ENCODE measurements around the gene FILIP1L. TPM values are rescaled to one million over a fixed set of nuclear protein-coding genes. Genes with fewer than 3 reads are reported as not detected.

Gene FILIP1L
- total RNA-seq, 1 experiment from 2014 or later, result 0.17 TPM

DNA sequence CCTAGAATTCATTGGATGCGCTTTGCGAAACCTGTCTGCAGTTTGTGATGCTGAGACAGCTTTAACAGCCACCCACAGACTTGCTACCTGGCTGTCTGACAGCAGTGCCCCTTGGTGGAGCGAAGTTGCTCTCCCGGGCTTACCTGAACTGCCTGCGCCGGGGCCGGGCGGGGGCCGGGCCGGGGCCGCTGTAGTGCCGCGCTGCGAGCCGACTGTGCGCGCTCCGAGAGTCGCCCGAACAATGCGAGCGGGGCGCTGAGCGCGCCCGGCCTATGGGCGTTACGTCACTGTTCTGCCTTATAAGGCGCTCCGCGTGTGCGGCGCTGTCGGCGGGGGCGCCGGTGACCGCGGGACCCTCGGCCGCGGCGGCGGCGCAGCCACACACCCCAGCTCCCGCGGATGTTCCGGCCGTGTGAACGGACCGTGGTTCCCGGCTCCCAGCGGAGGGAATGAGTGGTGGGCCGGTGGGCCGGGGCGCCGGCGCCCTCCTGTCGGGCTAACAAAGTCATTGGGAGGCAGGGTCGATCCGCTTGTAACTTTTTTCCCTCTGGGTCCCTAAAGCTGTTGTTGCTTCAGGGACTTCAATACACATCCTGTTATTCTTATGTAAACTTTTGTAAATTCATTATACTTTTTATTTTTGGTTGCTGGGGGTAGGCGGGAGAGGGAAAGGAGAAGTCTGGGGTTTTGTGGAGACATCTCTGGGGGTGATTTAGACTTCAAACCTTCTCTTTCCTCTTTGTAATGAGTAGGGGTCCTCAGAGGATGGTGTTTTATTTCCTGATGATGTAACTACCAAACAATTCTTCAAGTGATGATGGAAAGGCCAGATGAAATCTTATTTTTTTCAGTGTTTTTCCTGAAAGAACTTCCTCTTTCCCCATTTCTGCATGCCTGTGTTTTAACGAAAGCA, 238.1 kb downstream of the FILIP1L start (continued):
- TF ChIP-seq, protein P1, sequence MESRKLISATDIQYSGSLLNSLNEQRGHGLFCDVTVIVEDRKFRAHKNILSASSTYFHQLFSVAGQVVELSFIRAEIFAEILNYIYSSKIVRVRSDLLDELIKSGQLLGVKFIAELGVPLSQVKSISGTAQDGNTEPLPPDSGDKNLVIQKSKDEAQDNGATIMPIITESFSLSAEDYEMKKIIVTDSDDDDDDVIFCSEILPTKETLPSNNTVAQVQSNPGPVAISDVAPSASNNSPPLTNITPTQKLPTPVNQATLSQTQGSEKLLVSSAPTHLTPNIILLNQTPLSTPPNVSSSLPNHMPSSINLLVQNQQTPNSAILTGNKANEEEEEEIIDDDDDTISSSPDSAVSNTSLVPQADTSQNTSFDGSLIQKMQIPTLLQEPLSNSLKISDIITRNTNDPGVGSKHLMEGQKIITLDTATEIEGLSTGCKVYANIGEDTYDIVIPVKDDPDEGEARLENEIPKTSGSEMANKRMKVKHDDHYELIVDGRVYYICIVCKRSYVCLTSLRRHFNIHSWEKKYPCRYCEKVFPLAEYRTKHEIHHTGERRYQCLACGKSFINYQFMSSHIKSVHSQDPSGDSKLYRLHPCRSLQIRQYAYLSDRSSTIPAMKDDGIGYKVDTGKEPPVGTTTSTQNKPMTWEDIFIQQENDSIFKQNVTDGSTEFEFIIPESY (IDR thresholded peaks at IDR 0.05; ENCODE audit: extremely low read depth, insufficient replicate concordance, low read length), result no peak
- TF ChIP-seq RAD21 (IDR thresholded peaks at IDR 0.05; ENCODE audit: low read depth), result no peak
- no peak for TF ChIP-seq ZFX (IDR thresholded peaks at IDR 0.05)
- TF ChIP-seq FOSL1 (IDR thresholded peaks at IDR 0.05; ENCODE audit: low read depth), result no peak
- no peak for TF ChIP-seq JUND (IDR thresholded peaks at IDR 0.05)
- TF ChIP-seq EZH2 (IDR thresholded peaks at IDR 0.05), result no peak
- no peak for TF ChIP-seq POLR2A (IDR thresholded peaks at IDR 0.05; ENCODE audit: borderline replicate concordance, extremely low read depth, insufficient read depth, insufficient read length)

DNA sequence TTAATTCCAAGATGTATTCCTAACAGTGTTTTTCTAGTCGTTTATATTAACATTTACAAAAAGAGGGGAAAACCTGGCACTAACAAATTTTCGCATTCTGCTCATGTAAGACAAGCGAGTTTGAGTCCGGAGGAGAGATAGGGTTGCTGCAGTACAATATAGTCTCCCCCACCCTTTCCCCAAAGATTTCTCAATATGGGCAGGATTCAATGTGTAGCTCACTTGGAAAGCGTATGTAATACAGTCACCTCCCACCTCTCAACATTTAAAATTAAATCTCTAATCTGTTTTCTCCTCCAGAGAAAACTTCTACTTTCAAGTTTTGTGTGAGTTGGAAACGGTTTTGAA, 238.7 kb downstream of the FILIP1L start:
- Histone ChIP-seq H3K9ac (ENCODE audit: low read length) (no peak overlapping the region), H2AFZ (ENCODE audit: low read depth, low read length, poor library complexity, severe bottlenecking) (no peak overlapping the region), H3K79me2 (ENCODE audit: insufficient read depth, low read length) (peaks cover 12% of the 10 kb centered on the region; the same call in 1 of the 2 replicates), H3K36me3 (ENCODE audit: control insufficient read depth in 1 of 2, insufficient read depth in 2 of 2, low read length in 2 of 2) (no peaks in the 10 kb centered on the region), H3K4me2 (ENCODE audit: low read length) (no peak overlapping the region), H4K20me1 (ENCODE audit: insufficient read depth) (no peaks in the 10 kb centered on the region), H3K4me1 (ENCODE audit: control insufficient read depth in 1 of 2, insufficient read depth in 2 of 2, low read length in 2 of 2) (peaks cover 0 to 13% of the 10 kb centered on the region in 2 experiments; a peak in 2 of 4 replicates), H3K4me3 (replicated peaks in 1 of 2; ENCODE audit: low read depth in 1 of 2, low read length in 2 of 2) (no peak overlapping the region), H3K27me3 (ENCODE audit: insufficient read depth, low read length) (no peaks in the 10 kb centered on the region), H3K9me2 (ENCODE audit: insufficient read depth) (no peaks in the 10 kb centered on the region), H3K27ac (ENCODE audit: low read depth, low read length) (no peak overlapping the region), H3K9me3 (ENCODE audit: control insufficient read depth in 1 of 2, insufficient read depth in 1 of 2, low read depth in 1 of 2, low read length in 2 of 2) (no peaks in the 10 kb centered on the region)
- ChIA-PET POLR2A (no interaction called here), RAD21 (ENCODE audit: low non-redundant PET in 1 of 2, low total read pairs in 2 of 2, uncharacterized antibody in 2 of 2, unreplicated experiment in 2 of 2) (no interaction called here), CTCF (no interaction called here)
- no TSS peak for BruUV-seq (replicated peaks)
- DNase-seq (ENCODE audit: low read depth, low spot score), result no peak
- no peak for ATAC-seq
- intact Hi-C loops (cut with micrococcal nuclease), result no loop called here
- TF ChIP-seq ZNF274 (IDR thresholded peaks at IDR 0.05; ENCODE audit: low read depth, low read length), result no peak
- TF ChIP-seq ELF1 (IDR thresholded peaks at IDR 0.05; ENCODE audit: borderline replicate concordance, low read depth), result no peak
- no peak for TF ChIP-seq RAD21 (IDR thresholded peaks at IDR 0.05; ENCODE audit: low read depth)
- TF ChIP-seq, protein P1 (IDR thresholded peaks at IDR 0.05; ENCODE audit: extremely low read depth, insufficient replicate concordance, low read length), result no peak
- TF ChIP-seq TCF7L2 (IDR thresholded peaks at IDR 0.05; ENCODE audit: borderline replicate concordance, extremely low read depth, insufficient read depth, insufficient read length), result no peak
- TF ChIP-seq POLR2A (IDR thresholded peaks at IDR 0.05; ENCODE audit: borderline replicate concordance, extremely low read depth, insufficient read depth, insufficient read length), result no peak
- no peak for TF ChIP-seq POLR2AphosphoS5 (IDR thresholded peaks at IDR 0.05; ENCODE audit: low read depth, low read length)
- no peak for TF ChIP-seq JUND (IDR thresholded peaks at IDR 0.05)
- no peak for TF ChIP-seq EGR1 (IDR thresholded peaks at IDR 0.05; ENCODE audit: low read depth)
- TF ChIP-seq YY1 (IDR thresholded peaks at IDR 0.05; ENCODE audit: extremely low read depth, insufficient replicate concordance, low read depth, low read length), result no peak
- no peak for TF ChIP-seq CEBPB (IDR thresholded peaks at IDR 0.05; ENCODE audit: low read depth)
- TF ChIP-seq EZH2 (IDR thresholded peaks at IDR 0.05), result no peak
- no peak for TF ChIP-seq FOSL1 (IDR thresholded peaks at IDR 0.05; ENCODE audit: low read depth)
- no peak for TF ChIP-seq ZFX (IDR thresholded peaks at IDR 0.05)
- no peak for TF ChIP-seq SIN3A (IDR thresholded peaks at IDR 0.05; ENCODE audit: low read depth)
- TF ChIP-seq, protein P2, sequence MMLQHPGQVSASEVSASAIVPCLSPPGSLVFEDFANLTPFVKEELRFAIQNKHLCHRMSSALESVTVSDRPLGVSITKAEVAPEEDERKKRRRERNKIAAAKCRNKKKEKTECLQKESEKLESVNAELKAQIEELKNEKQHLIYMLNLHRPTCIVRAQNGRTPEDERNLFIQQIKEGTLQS (IDR thresholded peaks at IDR 0.05), result no peak
- TF ChIP-seq, protein P3, sequence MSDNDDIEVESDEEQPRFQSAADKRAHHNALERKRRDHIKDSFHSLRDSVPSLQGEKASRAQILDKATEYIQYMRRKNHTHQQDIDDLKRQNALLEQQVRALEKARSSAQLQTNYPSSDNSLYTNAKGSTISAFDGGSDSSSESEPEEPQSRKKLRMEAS (IDR thresholded peaks at IDR 0.05), result no peak

Measured in HCT116 (cell line).